Esophagus muscularis mucosa (tissue), 4 donors: ENCODE results near the gene GDF7. TPM values are rescaled to one million over a fixed set of nuclear protein-coding genes. Genes with fewer than 3 reads are reported as not detected.
A peak's percentile ranks its signal among the peaks of the same experiment; 100 is the strongest.

Experiments used
- DNase-seq: peaks from one replicate; pipeline ENCODE4 v3.0.0-alpha.2; 2017; ENCODE audit errors: extremely low spot score
- H3K27ac ChIP-seq, 4 donors: fragments of 200-600 bp; sonication (generic); replicated peaks in 1 of 4; 1 replicate in 3 of 4; 2 replicates in 1 of 4; pipeline ENCODE4 v1.5.1; 2016 to 2019; ENCODE audit warnings: mild to moderate bottlenecking in 1 of 4
- H3K27me3 ChIP-seq, 4 donors: fragments of 200-600 bp; sonication (generic); one replicate each; pipeline versions ENCODE4 v1.5.1 to v1.6.0; 2016 to 2019
- H3K36me3 ChIP-seq, 4 donors: fragments of 200-600 bp; sonication (generic); one replicate each; pipeline ENCODE4 v1.5.1; 2016 to 2019
- H3K4me1 ChIP-seq, 4 donors: fragments of 200-600 bp; sonication (generic); one replicate each; pipeline ENCODE4 v1.5.1; 2016 to 2019
- H3K4me3 ChIP-seq, 4 donors: fragments of 200-600 bp; sonication (generic); 1 replicate in 2 of 4; 2 replicates in 2 of 4; pipeline ENCODE4 v1.5.1; 2016 to 2019; ENCODE audit warnings: mild to moderate bottlenecking in 4 of 4, moderate library complexity in 1 of 4
- H3K9me3 ChIP-seq, 4 donors: fragments of 200-600 bp; sonication (generic); 1 replicate in 3 of 4; 2 replicates in 1 of 4; pipeline ENCODE4 v1.5.1; 2016 to 2019
- CTCF ChIP-seq, 3 experiments: fragments of 200-600 bp in 2 of 3; fragments of 450-650 bp in 1 of 3; sonication (generic) in 2 of 3; IDR thresholded peaks; one replicate each; pipeline ENCODE4 v1.5.1; 2017 to 2019; ENCODE audit warnings: antibody characterized with exemption in 3 of 3, mild to moderate bottlenecking in 2 of 3, moderate library complexity in 1 of 3
- EP300 ChIP-seq: sonication (generic); formaldehyde crosslinking; IDR thresholded peaks from one replicate; pipeline ENCODE4 v1.6.1; 2017; ENCODE audit warnings: antibody characterized with exemption
- POLR2A ChIP-seq: fragments of 450-650 bp; IDR thresholded peaks from one replicate; pipeline ENCODE4 v1.6.1; 2017; ENCODE audit warnings: antibody characterized with exemption, moderate library complexity, mild to moderate bottlenecking, low read depth
- POLR2AphosphoS5 ChIP-seq, 2 donors: sonication (generic); formaldehyde crosslinking; IDR thresholded peaks; one replicate each; pipeline ENCODE4 v1.6.1; 2017; ENCODE audit warnings: antibody characterized with exemption in 2 of 2
- WGBS: methylation state at CpG from one replicate; pipeline ENCODE4 v1.1.5; 2018; 5-methylcytosine and 5-hydroxymethylcytosine counted together
- intact Hi-C: fragments of 100-400 bp; cut with DNase I; formaldehyde crosslinking; loops from one replicate; pipeline ENCODE4 v1.15.1; 2023
- total RNA-seq, 4 donors: library from RNA; depleted of rRNA; stranded (reverse); fragments of >200 nt; gene quantifications; one replicate each; pipeline versions ENCODE4 v1.1.0 to v1.2.1, GENCODE V29; 2016

GDF7 gene
- 10 to 100 TPM in 1 of 4 donors, 1 to 10 TPM in 3; 2.7 to 10.4 (median 7.4) TPM for total RNA-seq

- Histone ChIP-seq H3K4me1 (peaks cover 27 to 70% (median 57%) of the 10 kb centered on the region in 4 donors), H3K4me3 (peak within 1 kb of the TSS; percentile 53 to 68 (median 56)), H3K27ac (peak within 1 kb of the TSS; percentile 62 to 77 (median 74)), H3K27me3 (peaks cover 8 to 99% (median 61%) of the 10 kb centered on the region in 4 donors), H3K36me3 (no peaks in the 10 kb centered on the region), H3K9me3 (no peaks in the 10 kb centered on the region)
- intact Hi-C loops = loop anchor here (10.0 kb wide), 1 partner anchor 158 kb away; the partner anchor contains the start of gene LDAH
- DNase-seq = no peak
- TF ChIP-seq POLR2AphosphoS5 (IDR thresholded peaks at IDR 0.05) (peak in 1 of 2 donors; percentile 29), POLR2A (no peak), CTCF (IDR thresholded peaks at IDR 0.05) (peak; percentile 23 to 38 (median 31)), EP300 (no peak)
- WGBS = 4% methylated on average over 25 of the region's 86 CpGs
Observed at GRCh38 chr2:20666304-20667150, at the start of gene GDF7. GDF7 (plus strand) TSS chr2:20667144; CDS start chr2:20667240, 96 bp downstream.

GRCh38 chr2:20617892-20618467 is 49.0 kb upstream of the GDF7 start:
- peaks cover 89 to 99% (median 89%) of the 10 kb centered on the region in 4 donors for H3K4me1 ChIP-seq
- WGBS = 15% methylated on average over 13 of the region's 14 CpGs
- H3K9me3 ChIP-seq = no peaks in the 10 kb centered on the region
- peak overlapping the region; percentile 96 to 99 (median 96) for H3K27ac ChIP-seq
- H3K4me3 ChIP-seq = peak overlapping the region in 2 of 4 donors; percentile 8 to 12
- peaks cover 18 to 34% (median 26%) of the 10 kb centered on the region in 4 donors for H3K36me3 ChIP-seq
- no peaks in the 10 kb centered on the region for H3K27me3 ChIP-seq
- peak; percentile 99 for DNase-seq
- intact Hi-C loops = no loop called here
- peak; percentile 63 for TF ChIP-seq EP300
- peak; percentile 24 to 85 (median 47) for TF ChIP-seq CTCF (IDR thresholded peaks at IDR 0.05)
- TF ChIP-seq POLR2AphosphoS5 (IDR thresholded peaks at IDR 0.05) = peak in 1 of 2 donors; percentile 98
- TF ChIP-seq POLR2A = peak; percentile 31

GRCh38 chr2:20618468-20618885 is 48.5 kb upstream of the GDF7 start:
- intact Hi-C loops = no loop called here
- Histone ChIP-seq H3K36me3 (peaks cover 22 to 39% (median 30%) of the 10 kb centered on the region in 4 donors), H3K27ac (peak overlapping the region; percentile 96 to 99 (median 96)), H3K9me3 (no peaks in the 10 kb centered on the region), H3K4me3 (peak overlapping the region in 2 of 4 donors; percentile 8 to 12), H3K27me3 (no peaks in the 10 kb centered on the region), H3K4me1 (peaks cover 84 to 98% (median 87%) of the 10 kb centered on the region in 4 donors)
- peak in 1 of 2 donors; percentile 30 for TF ChIP-seq POLR2AphosphoS5 (IDR thresholded peaks at IDR 0.05)
- TF ChIP-seq POLR2A = no peak
- no peak for DNase-seq
- whole genome bisulfite sequencing = 40% methylated on average over 1 of the region's 10 CpGs

- Histone ChIP-seq H3K4me1 (peaks cover 78 to 93% (median 84%) of the 10 kb centered on the region in 4 donors), H3K9me3 (no peaks in the 10 kb centered on the region), H3K4me3 (no peak overlapping the region), H3K36me3 (peaks cover 28 to 45% (median 35%) of the 10 kb centered on the region in 4 donors), H3K27ac (peak overlapping the region; percentile 96 to 99 (median 96)), H3K27me3 (no peaks in the 10 kb centered on the region)
- TF ChIP-seq POLR2A = no peak
- TF ChIP-seq EP300 = no peak
- no peak for TF ChIP-seq CTCF (IDR thresholded peaks at IDR 0.05)
- TF ChIP-seq POLR2AphosphoS5 (IDR thresholded peaks at IDR 0.05) = no peak
- WGBS = 65% methylated on average over 10 of the region's 15 CpGs
- DNase-seq = no peak
- intact Hi-C loops = no loop called here
Observed at GRCh38 chr2:20618886-20619521, 47.9 kb upstream of the GDF7 start.
